Caco-2 (cell line): ENCODE data around the gene BCAS3. TPM values are rescaled to one million over a fixed set of nuclear protein-coding genes. Genes with fewer than 3 reads are reported as not detected.
"Not testable (repeated sequence)": the region's sequence is repeated elsewhere in the genome, so short reads cannot be mapped to it uniquely, and the experiment has no call there.

ENCODE experiments used
- BruUV-seq: library from RNA; stranded (reverse); fragments of 400-500 nt; replicated peaks from 2 replicates; lab custom pipeline; 2021; lab: Mats Ljungman, UMichigan
- CTCF ChIA-PET: fragments of 300-600 bp; sonication (Branson Sonifier 250); formaldehyde crosslinking; loops from one replicate; lab custom pipeline; 2022; ENCODE audit warnings: antibody characterized with exemption; lab: Charles Lee
- POLR2A ChIA-PET: fragments of 300-600 bp; sonication (Branson Sonifier 250); formaldehyde crosslinking; loops from one replicate; lab custom pipeline; 2022; ENCODE audit warnings: antibody characterized with exemption; lab: Charles Lee
- DNase-seq, 2 experiments: peaks; one replicate each; pipeline versions ENCODE4 v3.0.0 to v3.0.0-alpha.2; 2020 to 2022
- H3K27me3 ChIP-seq: replicated peaks from 2 replicates; pipeline ENCODE4 v1.6.0; 2011; ENCODE audit warnings: low read length; ENCODE audit not compliant: control insufficient read depth, insufficient read depth
- H3K36me3 ChIP-seq: 2 replicates; pipeline ENCODE4 v1.5.1; 2011; ENCODE audit warnings: low read length; ENCODE audit not compliant: control insufficient read depth, insufficient read depth
- H3K4me1 ChIP-seq: fragments of 250-450 bp; sonication (Bioruptor Pico); 2 replicates; pipeline ENCODE4 v1.5.1; 2020; ENCODE audit warnings: mild to moderate bottlenecking
- H3K4me3 ChIP-seq: 2 replicates; pipeline ENCODE4 v1.5.1; 2011; ENCODE audit warnings: low read depth, mild to moderate bottlenecking, control low read depth, low read length
- H3K9me3 ChIP-seq: fragments of 250-450 bp; sonication (Bioruptor Pico); 2 replicates; pipeline ENCODE4 v1.5.1; 2020; ENCODE audit warnings: mild to moderate bottlenecking, moderate library complexity
- H3K27ac Mint-ChIP-seq: one replicate; pipeline ENCODE4 v1.8.0; 2022; ENCODE audit warnings: mixed read lengths; ENCODE audit not compliant: unreplicated experiment
- H3K27me3 Mint-ChIP-seq: one replicate; pipeline ENCODE4 v1.8.0; 2022; ENCODE audit warnings: mixed read lengths; ENCODE audit not compliant: insufficient read depth, unreplicated experiment
- H3K36me3 Mint-ChIP-seq: one replicate; pipeline ENCODE4 v1.8.0; 2022; ENCODE audit warnings: mild to moderate bottlenecking, mixed read lengths; ENCODE audit not compliant: insufficient read depth, unreplicated experiment
- H3K4me1 Mint-ChIP-seq: one replicate; pipeline ENCODE4 v1.8.0; 2022; ENCODE audit warnings: low read depth, mixed read lengths; ENCODE audit not compliant: unreplicated experiment
- H3K4me3 Mint-ChIP-seq: one replicate; pipeline ENCODE4 v1.8.0; 2022; ENCODE audit warnings: mild to moderate bottlenecking, moderate library complexity, mixed read lengths; ENCODE audit not compliant: unreplicated experiment
- H3K9me3 Mint-ChIP-seq: one replicate; pipeline ENCODE4 v1.8.0; 2022; ENCODE audit warnings: mixed read lengths; ENCODE audit not compliant: unreplicated experiment
- CTCF ChIP-seq, 2 experiments: fragments of 200-600 bp in 1 of 2; IDR thresholded peaks; 1 replicate in 1 of 2; 2 replicates in 1 of 2; pipeline versions ENCODE4 v1.5.1 to v1.8.0; 2011 to 2022; ENCODE audit warnings: antibody characterized with exemption in 1 of 2, control low read depth in 1 of 2, inconsistent platforms in 1 of 2, low read depth in 1 of 2, low read length in 1 of 2, mild to moderate bottlenecking in 1 of 2, moderate library complexity in 1 of 2; ENCODE audit not compliant: insufficient read depth in 1 of 2, severe bottlenecking in 1 of 2, unreplicated experiment in 1 of 2
- intact Hi-C: fragments of 100-400 bp; cut with micrococcal nuclease; formaldehyde crosslinking; loops from one replicate; pipeline ENCODE4 v1.10.0; 2022; ENCODE audit not compliant: unreplicated experiment
- total RNA-seq: library from RNA; stranded (reverse); gene quantifications from 2 replicates; pipeline ENCODE4 v1.2.3, GENCODE V29; 2022

The BCAS3 gene
- total RNA-seq, 1 experiment from 2014 or later, result 44.1 TPM

GRCh38 chr17:61029181-61029580, 351.5 kb downstream of the BCAS3 start:
- Mint-ChIP-seq H3K36me3 (no peaks in the 10 kb centered on the region), H3K27ac (no peak overlapping the region), H3K9me3 (no peaks in the 10 kb centered on the region), H3K4me1 (no peaks in the 10 kb centered on the region), H3K4me3 (no peak overlapping the region), H3K27me3 (no peaks in the 10 kb centered on the region)
- no TSS peak for BruUV-seq
- Histone ChIP-seq H3K9me3 (no peaks in the 10 kb centered on the region), H3K36me3 (no peaks in the 10 kb centered on the region), H3K27me3 (no peaks in the 10 kb centered on the region), H3K4me1 (no peaks in the 10 kb centered on the region), H3K4me3 (no peak overlapping the region)
- DNase-seq, result no peak
- intact Hi-C loops, result no loop called here
- TF ChIP-seq CTCF (IDR thresholded peaks at IDR 0.05; ENCODE audit: insufficient read depth in 1 of 2, low read depth in 1 of 2, low read length in 1 of 2, severe bottlenecking in 1 of 2, unreplicated experiment in 1 of 2), result no peak
- CTCF ChIA-PET, result no interaction called here
- POLR2A ChIA-PET, result no interaction called here

- Histone ChIP-seq H3K36me3 (no peaks in the 10 kb centered on the region; the same call in none of the 2 replicates), H3K4me3 (no peak overlapping the region), H3K9me3 (no peaks in the 10 kb centered on the region), H3K4me1 (no peaks in the 10 kb centered on the region), H3K27me3 (no peaks in the 10 kb centered on the region)
- DNase-seq, result no peak
- no peaks in the 10 kb centered on the region for H3K4me1 Mint-ChIP-seq
- no TSS peak for BruUV-seq
- ChIA-PET CTCF (interaction anchor here (0.6 kb wide), 1 partner anchor 351 kb away, joined by 6 read pairs; no protein-coding TSS in a partner anchor), POLR2A (no interaction called here)
- intact Hi-C loops, result no loop called here
- no peak overlapping the region for H3K27ac Mint-ChIP-seq
- H3K4me3 Mint-ChIP-seq, result no peak overlapping the region
- no peaks in the 10 kb centered on the region for H3K9me3 Mint-ChIP-seq
- no peaks in the 10 kb centered on the region for H3K27me3 Mint-ChIP-seq
- TF ChIP-seq CTCF (IDR thresholded peaks at IDR 0.05; ENCODE audit: insufficient read depth in 1 of 2, low read depth in 1 of 2, low read length in 1 of 2, severe bottlenecking in 1 of 2, unreplicated experiment in 1 of 2), result no peak
- peaks cover 6% of the 10 kb centered on the region for H3K36me3 Mint-ChIP-seq
Observed at GRCh38 chr17:61040666-61041065, 363.0 kb downstream of the BCAS3 start.

- CTCF ChIA-PET, POLR2A ChIA-PET, H3K9me3 ChIP-seq, H3K36me3 ChIP-seq, H3K36me3 Mint-ChIP-seq, H3K27me3 Mint-ChIP-seq, H3K4me3 Mint-ChIP-seq, H3K4me1 Mint-ChIP-seq, H3K9me3 Mint-ChIP-seq, H3K27ac Mint-ChIP-seq, BruUV-seq, H3K27me3 ChIP-seq, DNase-seq, H3K4me1 ChIP-seq, intact Hi-C loops, H3K4me3 ChIP-seq: not testable (repeated sequence)
Observed at GRCh38 chr17:61042348-61042747, 364.7 kb downstream of the BCAS3 start.

- intact Hi-C loops, result no loop called here
- Histone ChIP-seq H3K9me3 (no peaks in the 10 kb centered on the region), H3K4me3 (no peak overlapping the region), H3K4me1 (no peaks in the 10 kb centered on the region), H3K36me3 (no peaks in the 10 kb centered on the region), H3K27me3 (no peaks in the 10 kb centered on the region)
- H3K36me3 Mint-ChIP-seq, result no peaks in the 10 kb centered on the region
- CTCF ChIA-PET, result no interaction called here
- no peak overlapping the region for H3K4me3 Mint-ChIP-seq
- no peaks in the 10 kb centered on the region for H3K27me3 Mint-ChIP-seq
- H3K27ac Mint-ChIP-seq, result no peak overlapping the region
- H3K4me1 Mint-ChIP-seq, result no peaks in the 10 kb centered on the region
- no peaks in the 10 kb centered on the region for H3K9me3 Mint-ChIP-seq
- no peak for TF ChIP-seq CTCF (IDR thresholded peaks at IDR 0.05; ENCODE audit: insufficient read depth in 1 of 2, low read depth in 1 of 2, low read length in 1 of 2, severe bottlenecking in 1 of 2, unreplicated experiment in 1 of 2)
- POLR2A ChIA-PET, result no interaction called here
- DNase-seq, result no peak
- no TSS peak for BruUV-seq
Observed at GRCh38 chr17:61047515-61047914, 369.9 kb downstream of the BCAS3 start.
